HG03108 (cell line): ENCODE results near the gene PCDHGC3.
A peak's percentile ranks its signal among the peaks of the same experiment; 100 is the strongest.

Source experiments
- ATAC-seq: cut with Tn5 transposase; IDR thresholded peaks from one replicate; pipeline ENCODE4 v1.9.1; 2021; ENCODE audit warnings: moderate library complexity; ENCODE audit not compliant: unreplicated experiment

Gene PCDHGC3

DNA sequence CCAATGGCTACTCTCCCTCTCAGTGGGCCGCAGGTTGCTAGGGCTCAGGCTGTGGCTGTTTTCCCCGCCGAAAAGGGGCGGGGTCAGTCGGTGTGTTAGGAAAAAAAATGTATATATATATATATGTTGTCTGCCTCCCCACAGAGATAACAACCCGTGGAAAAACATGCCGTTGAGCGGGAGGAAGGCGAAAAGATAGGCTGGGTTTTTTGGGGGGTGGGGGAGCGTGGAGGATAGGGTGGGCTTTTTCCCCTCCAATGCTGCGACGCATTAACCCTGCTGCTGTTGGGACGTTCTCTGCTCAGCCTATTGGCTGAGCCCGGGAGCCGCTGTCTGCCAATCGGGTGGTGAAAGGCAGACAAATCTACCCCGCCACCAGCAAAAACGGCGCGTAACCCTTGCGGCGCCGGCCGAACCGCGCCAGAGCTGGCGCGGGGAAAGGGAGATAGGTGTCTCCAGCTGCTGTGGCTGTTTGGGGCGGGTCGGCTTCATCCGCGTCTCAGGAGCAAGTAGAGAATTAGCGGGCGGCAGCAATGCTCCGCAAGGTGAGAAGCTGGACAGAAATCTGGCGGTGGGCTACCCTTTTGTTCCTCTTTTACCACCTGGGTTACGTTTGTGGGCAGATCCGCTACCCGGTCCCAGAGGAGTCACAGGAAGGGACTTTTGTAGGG, 9.0 kb downstream of the PCDHGC3 start, which contains the start of gene PCDHGC4:
PCDHGC4 (plus strand) TSS at position 390 of the 671 bp plus-strand sequence; CDS start at position 534, 144 bp downstream.
- ATAC-seq: no peak

DNA sequence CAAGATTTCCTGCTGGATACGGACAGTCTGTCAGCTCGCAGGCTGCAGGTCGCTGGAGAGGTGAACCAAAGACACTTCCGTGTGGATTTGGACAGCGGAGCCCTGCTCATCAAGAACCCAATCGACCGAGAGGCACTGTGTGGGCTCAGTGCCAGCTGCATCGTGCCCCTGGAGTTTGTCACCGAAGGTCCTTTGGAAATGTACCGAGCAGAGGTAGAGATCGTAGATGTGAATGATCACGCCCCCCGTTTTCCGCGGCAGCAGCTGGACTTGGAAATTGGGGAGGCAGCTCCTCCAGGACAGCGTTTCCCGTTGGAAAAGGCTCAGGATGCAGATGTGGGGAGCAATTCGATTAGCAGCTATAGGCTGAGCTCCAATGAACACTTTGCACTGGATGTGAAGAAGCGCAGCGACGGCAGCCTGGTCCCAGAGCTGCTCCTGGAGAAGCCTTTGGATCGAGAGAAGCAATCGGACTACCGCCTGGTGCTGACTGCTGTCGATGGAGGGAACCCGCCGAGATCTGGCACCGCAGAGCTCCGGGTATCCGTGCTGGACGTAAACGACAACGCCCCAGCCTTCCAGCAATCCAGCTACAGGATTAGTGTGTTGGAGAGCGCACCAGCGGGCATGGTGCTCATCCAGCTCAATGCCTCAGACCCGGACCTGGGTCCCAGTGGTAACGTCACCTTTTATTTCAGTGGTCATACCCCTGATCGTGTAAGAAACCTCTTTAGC, 9.7 kb downstream of the PCDHGC3 start:
- ATAC-seq: no peak

- no peak for ATAC-seq
Measured at GRCh38 chr5:141486091-141486490, 10.3 kb downstream of the PCDHGC3 start.

DNA sequence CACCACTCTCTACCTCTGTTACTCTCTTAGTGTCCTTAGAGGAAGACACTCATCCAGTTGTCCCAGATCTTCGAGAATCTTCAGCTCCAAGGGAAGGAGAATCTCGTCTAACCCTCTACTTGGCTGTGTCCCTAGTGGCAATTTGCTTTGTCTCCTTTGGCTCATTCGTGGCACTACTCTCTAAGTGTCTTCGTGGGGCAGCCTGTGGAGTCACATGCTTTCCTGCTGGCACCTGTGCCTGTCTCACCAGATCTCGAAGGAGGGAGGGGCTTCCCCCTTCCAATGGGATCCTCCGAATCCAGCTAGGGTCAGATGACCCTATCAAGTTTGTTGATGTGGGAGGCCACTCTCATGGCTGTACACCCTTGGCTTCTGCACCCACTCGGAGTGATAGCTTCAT, 11.4 kb downstream of the PCDHGC3 start:
- ATAC-seq: no peak

DNA sequence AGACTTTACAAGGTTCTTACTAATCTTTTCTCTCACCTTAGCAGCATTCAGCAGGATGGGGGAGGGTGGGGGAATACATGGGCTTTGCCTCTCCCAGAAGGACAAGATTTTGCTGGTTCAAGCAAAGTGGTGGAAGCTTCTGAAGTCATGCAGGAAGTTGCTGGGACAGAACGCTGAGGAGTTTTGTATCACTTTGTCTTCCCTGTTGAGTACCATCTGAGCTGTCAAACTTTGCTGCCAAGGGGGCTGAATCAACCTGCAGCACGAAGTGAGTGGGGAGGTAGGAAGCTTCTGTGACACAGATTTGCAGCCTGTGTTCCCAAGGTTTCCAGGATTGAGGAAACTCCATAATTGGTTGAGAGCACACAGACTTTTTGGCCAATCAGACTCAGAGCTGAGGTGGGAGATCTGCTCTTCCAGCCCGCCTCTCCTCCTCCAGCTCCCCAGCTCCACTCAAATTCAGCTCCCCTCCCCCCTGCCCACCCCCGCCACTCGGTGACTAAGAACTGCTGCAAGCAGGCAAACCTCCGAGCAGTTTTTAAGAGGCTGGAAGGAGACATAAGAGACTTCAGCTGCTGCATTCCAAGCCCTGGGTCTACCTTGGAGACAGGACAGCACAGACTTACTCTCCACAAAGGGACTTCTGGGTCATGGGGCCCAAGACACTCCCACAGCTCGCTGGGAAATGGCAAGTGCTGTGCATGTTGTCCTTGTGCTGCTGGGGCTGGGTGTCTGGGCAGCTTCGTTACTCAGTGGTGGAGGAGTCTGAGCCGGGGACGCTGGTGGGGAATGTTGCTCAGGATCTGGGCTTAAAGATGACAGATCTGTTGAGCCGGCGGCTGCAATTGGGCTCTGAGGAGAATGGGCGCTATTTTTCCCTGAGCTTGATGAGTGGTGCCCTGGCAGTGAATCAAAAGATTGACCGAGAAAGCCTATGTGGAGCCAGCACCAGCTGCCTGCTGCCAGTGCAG, 13.1 kb downstream of the PCDHGC3 start, which contains the start of gene PCDHGC5:
PCDHGC5 (plus strand) TSS at position 491 of the 971 bp plus-strand sequence; CDS start at position 651, 160 bp downstream.
- no peak for ATAC-seq

DNA sequence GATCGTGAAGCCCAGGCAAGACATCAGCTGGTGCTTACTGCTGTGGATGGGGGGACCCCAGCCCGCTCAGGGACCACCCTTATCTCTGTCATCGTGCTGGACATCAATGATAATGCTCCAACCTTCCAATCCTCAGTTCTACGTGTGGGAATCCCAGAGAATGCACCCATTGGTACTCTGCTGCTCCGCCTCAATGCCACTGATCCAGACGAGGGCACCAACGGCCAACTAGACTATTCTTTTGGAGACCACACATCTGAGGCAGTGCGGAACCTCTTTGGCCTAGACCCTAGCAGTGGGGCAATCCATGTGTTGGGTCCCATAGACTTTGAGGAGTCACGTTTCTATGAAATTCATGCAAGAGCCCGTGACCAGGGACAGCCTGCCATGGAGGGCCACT, 14.1 kb downstream of the PCDHGC3 start:
- no peak for ATAC-seq

- ATAC-seq: no peak
Measured at GRCh38 chr5:141490271-141490670, 14.5 kb downstream of the PCDHGC3 start.

GRCh38 chr5:141490771-141491170, 15.0 kb downstream of the PCDHGC3 start:
- ATAC-seq: no peak

DNA sequence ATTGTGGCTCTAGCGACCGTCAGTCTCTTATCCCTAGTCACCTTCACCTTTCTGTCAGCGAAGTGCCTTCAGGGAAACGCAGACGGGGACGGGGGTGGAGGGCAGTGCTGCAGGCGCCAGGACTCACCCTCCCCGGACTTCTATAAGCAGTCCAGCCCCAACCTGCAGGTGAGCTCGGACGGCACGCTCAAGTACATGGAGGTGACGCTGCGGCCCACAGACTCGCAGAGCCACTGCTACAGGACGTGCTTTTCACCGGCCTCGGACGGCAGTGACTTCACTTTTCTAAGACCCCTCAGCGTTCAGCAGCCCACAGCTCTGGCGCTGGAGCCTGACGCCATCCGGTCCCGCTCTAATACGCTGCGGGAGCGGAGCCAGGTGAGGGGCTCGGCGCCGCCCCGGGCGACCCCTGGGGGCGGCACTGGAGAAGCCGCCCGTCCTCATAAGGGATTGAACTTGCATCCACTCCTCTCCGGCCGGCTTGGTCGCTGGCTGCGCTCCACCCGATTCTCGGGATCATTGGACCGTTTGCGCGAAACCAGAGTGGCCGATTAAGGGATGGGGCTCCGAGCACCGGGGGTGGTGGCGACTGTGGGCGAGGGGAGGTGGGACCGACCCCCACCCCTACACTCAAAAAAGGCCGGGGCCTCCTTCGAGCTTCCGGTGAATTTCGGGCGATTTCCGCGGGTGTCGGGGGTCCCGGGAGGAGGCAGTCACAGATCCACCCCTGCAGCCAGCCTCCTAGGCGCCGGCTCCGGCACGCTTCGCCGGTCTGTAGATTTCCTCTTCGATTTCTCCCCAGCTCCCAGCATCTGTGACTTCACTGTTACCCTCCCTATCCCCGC, 15.8 kb downstream of the PCDHGC3 start:
- peak; percentile 19 for ATAC-seq

DNA sequence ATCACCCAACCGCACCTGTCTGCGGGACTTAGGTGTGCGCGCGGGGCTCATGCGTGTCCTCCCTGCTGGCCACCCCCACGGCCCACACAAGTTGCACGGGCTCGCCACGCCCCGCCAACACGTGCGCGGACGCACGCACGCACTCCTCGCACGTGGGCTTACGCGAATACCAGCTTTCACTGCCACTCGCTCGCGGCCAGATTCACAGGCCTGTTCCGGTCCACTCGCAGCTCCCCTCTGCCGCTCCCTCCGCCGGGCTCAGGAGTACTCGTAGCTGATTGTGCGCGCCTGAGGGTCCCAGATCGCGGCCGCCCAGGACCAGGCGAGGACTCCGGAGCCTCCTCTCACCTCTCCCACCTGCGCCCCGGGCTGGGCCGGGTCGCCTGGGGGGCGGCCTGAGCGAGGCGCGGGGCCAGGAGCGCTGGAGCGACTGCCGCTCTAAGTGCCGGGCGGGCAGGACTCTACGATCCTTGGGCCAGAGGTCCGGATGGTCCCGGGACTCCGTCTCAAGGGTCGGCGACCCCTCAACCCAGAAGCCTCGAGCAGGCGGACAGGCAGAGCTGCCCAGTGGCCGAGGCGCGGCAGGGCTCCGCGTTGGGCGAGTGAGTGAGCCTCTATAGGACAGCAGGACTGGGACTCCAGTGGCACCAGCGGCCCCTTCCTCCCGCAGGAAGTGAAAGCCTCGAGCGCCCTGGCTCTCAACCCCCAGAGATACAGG, 16.6 kb downstream of the PCDHGC3 start:
- peak; percentile 44 for ATAC-seq

- no peak for ATAC-seq
Measured at GRCh38 chr5:141493500-141494422, 18.0 kb downstream of the PCDHGC3 start.

- no peak for ATAC-seq
Measured at GRCh38 chr5:141494761-141495452, 19.1 kb downstream of the PCDHGC3 start.

DNA sequence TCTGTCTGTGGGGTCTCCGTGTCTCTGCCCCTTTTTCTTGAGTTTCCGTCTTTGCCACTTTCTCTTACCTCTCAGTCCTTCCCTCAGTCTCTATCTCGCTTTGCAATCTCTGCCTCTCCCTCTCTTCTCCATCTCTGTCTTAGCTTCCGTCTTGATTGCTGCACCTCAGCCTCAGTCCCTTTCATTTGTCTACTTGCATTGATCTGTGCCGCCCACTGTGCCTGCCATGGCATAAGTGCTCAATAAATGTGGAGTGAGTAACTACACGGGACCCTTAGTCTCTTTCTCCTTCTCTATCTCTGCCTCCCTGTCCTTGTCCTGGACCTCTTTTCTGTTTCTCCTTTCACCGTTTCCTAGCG, 19.7 kb downstream of the PCDHGC3 start:
- no peak for ATAC-seq

DNA sequence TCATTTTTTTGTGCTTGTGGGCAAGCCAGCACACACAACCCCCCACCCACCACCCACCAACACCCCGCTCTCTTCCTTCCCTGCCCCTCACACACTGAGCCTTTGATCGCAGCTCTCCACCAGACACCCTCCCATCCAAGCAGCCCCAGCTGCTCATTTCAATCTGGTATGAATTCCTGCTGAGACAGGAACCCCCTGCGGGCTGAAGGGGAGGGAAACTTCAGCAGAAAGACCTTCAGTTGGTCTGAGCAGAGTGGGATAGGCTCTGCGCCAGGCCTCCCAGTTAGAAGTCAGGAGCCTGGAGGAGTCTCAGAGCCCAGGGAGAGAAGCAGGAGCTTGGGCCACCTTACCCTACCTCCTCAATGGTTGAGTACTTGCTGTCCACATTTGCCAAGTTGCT, 20.3 kb downstream of the PCDHGC3 start:
- ATAC-seq: no peak

- no peak for ATAC-seq
Measured at GRCh38 chr5:141501761-141502160, 26.0 kb downstream of the PCDHGC3 start.

DNA sequence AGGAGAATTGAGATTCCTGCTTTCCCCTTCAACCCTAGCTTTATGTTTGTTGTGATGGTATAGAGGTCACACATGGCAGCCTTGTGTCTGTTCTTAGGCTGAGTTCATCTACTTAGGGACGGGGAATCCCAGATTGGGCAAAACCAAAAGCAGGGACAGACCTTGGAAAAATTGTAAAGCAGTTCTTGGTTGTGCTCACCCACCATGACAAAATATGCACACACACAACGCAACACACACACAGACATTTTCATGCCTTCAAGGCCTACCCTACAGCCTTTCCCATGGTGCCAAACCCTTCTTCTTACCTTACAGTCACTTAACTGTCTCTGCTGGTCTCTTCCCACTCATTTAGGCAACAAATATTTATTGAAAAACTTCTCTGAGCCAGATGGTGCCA, 27.9 kb downstream of the PCDHGC3 start:
- ATAC-seq: no peak

- no peak for ATAC-seq
Measured at GRCh38 chr5:141504216-141504615, 28.4 kb downstream of the PCDHGC3 start.
